IMR-90 (cell line): ENCODE results near the gene FHL2. TPM values are rescaled to one million over a fixed set of nuclear protein-coding genes. Genes with fewer than 3 reads are reported as not detected.

Experiments used
- polyA plus RNA-seq, 3 experiments: library from polyadenylated mRNA; depleted of rRNA; stranded (reverse); fragments of >200 nt; gene quantifications; 2 replicates each; pipeline ENCODE4 v1.2.3, GENCODE V29; 2012; ENCODE audit warnings: low replicate concordance in 1 of 3
- total RNA-seq: library from RNA; depleted of rRNA; stranded (reverse); fragments of >200 nt; gene quantifications from 2 replicates; pipeline ENCODE4 v1.2.3, GENCODE V29; 2012
- TF ChIP-seq, protein P1 (sequence below): conservative IDR thresholded peaks from 2 replicates; pipeline ENCODE4 v1.5.1; 2012; ENCODE audit warnings: mild to moderate bottlenecking, low read depth, low read length, improper control_type of control experiment

FHL2 gene
- total and polyA plus RNA-seq, 2 of the 4 experiments (the other 2 are of a cell fraction): 464 to 550 TPM

DNA sequence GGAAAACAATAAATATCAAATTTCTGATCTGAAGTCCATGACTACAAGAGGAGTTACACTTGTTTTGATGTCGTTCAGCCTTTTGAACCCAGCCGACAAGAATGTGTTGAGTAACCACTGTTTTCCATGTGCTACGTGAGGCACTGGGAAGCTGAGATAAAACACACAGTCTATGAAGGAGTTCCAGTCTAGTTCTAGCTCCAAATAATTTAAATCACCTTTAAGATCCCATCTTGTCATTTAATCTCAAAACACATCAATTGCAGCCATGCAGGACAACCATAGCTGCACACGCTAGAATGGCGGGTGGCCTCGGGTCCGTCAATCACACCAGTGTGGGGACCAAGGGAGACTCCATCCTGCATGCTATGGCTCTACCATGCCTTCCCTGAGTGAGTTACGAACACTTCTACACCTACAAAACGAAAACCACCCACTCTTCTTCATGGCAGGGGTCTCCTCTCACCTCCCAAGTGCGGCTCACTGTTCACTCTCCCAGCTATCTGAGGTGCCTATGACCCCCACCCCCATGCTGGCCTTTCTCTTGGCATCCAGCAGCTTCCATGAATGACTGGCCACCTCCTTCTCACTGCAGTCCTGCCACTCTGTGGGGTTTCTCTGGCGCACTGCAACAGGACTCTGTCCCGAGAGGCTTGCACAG, 3.8 kb downstream of the FHL2 start (continued):
- TF ChIP-seq, protein P1, sequence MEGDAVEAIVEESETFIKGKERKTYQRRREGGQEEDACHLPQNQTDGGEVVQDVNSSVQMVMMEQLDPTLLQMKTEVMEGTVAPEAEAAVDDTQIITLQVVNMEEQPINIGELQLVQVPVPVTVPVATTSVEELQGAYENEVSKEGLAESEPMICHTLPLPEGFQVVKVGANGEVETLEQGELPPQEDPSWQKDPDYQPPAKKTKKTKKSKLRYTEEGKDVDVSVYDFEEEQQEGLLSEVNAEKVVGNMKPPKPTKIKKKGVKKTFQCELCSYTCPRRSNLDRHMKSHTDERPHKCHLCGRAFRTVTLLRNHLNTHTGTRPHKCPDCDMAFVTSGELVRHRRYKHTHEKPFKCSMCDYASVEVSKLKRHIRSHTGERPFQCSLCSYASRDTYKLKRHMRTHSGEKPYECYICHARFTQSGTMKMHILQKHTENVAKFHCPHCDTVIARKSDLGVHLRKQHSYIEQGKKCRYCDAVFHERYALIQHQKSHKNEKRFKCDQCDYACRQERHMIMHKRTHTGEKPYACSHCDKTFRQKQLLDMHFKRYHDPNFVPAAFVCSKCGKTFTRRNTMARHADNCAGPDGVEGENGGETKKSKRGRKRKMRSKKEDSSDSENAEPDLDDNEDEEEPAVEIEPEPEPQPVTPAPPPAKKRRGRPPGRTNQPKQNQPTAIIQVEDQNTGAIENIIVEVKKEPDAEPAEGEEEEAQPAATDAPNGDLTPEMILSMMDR: no peak
